Endothelial cell of umbilical vein (primary cell): ENCODE results near the gene NTNG1. TPM values are rescaled to one million over a fixed set of nuclear protein-coding genes. Genes with fewer than 3 reads are reported as not detected.

Experiments used
- BruUV-seq: library from RNA; stranded (reverse); fragments of 400-500 nt; replicated peaks from 2 replicates; lab custom pipeline; 2021; lab: Mats Ljungman, UMichigan
- CTCF ChIA-PET: fragments of 300-600, 350-600 bp; sonication (Branson Sonifier 250); formaldehyde crosslinking; loops from one replicate; lab custom pipeline; 2021; ENCODE audit warnings: antibody characterized with exemption, inconsistent platforms; lab: Charles Lee
- POLR2A ChIA-PET: fragments of 300-600, 350-600 bp; sonication (Branson Sonifier 250); formaldehyde crosslinking; loops from one replicate; lab custom pipeline; 2021; ENCODE audit warnings: antibody characterized with exemption, inconsistent platforms; lab: Charles Lee
- DNase-seq: peaks from one replicate; pipeline ENCODE4 v3.0.0-alpha.2; 2011; ENCODE audit warnings: low read depth, low spot score
- FAIRE-seq: peaks from 2 replicates; lab custom pipeline; 2011; peaks lifted over from hg19 to GRCh38; lab: Jason Lieb, UNC
- H2AFZ ChIP-seq: 2 replicates; pipeline ENCODE4 v1.6.0; 2012; ENCODE audit warnings: low read depth, low read length, control low read depth, inconsistent platforms
- H3K27ac ChIP-seq: 2 replicates; pipeline ENCODE4 v1.5.1; 2011; ENCODE audit warnings: low read depth, mild to moderate bottlenecking, control low read depth, low read length, moderate library complexity; ENCODE audit not compliant: insufficient read depth
- H3K27me3 ChIP-seq, 2 experiments: 2 replicates each; pipeline versions ENCODE4 v1.6.0 to v1.6.1; 2011; ENCODE audit warnings: low read length in 2 of 2, mixed read lengths in 1 of 2; ENCODE audit not compliant: control insufficient read depth in 2 of 2, insufficient read depth in 2 of 2
- H3K36me3 ChIP-seq, 2 experiments: 2 replicates in 1 of 2; 3 replicates in 1 of 2; pipeline ENCODE4 v1.5.1; 2011; ENCODE audit warnings: low read length in 2 of 2, mild to moderate bottlenecking in 1 of 2, moderate library complexity in 1 of 2; ENCODE audit not compliant: control insufficient read depth in 2 of 2, insufficient read depth in 2 of 2; ENCODE audit errors: extremely low read depth in 1 of 2
- H3K4me1 ChIP-seq: 3 replicates; pipeline ENCODE4 v1.5.1; 2011; ENCODE audit warnings: mild to moderate bottlenecking, low read length; ENCODE audit not compliant: control insufficient read depth, insufficient read depth; ENCODE audit errors: extremely low read depth
- H3K4me2 ChIP-seq: 2 replicates; pipeline ENCODE4 v1.6.1; 2011; ENCODE audit warnings: low read length, control low read depth, mixed read lengths; ENCODE audit not compliant: insufficient read depth
- H3K4me3 ChIP-seq, 3 experiments: fragments of 200-600 bp in 1 of 3; sonication (generic), shearing (Covaris generic) in 1 of 3; replicated peaks in 1 of 3; 2 replicates each; pipeline ENCODE4 v1.5.1; 2011 to 2016; ENCODE audit warnings: control low read depth in 3 of 3, low read length in 3 of 3, mild to moderate bottlenecking in 2 of 3, inconsistent platforms in 1 of 3, low read depth in 1 of 3, moderate library complexity in 1 of 3; ENCODE audit not compliant: insufficient read depth in 1 of 3
- H3K79me2 ChIP-seq: 2 replicates; pipeline ENCODE4 v1.6.0; 2012; ENCODE audit warnings: low read length, inconsistent platforms; ENCODE audit not compliant: control insufficient read depth, insufficient read depth
- H3K9ac ChIP-seq: replicated peaks from 2 replicates; pipeline ENCODE3; 2011; ENCODE audit warnings: low read length, control low read depth; ENCODE audit not compliant: insufficient read depth; ENCODE audit errors: extremely low read depth
- H3K9me1 ChIP-seq: replicated peaks from 3 replicates; pipeline ENCODE4 v1.6.0; 2011; ENCODE audit warnings: mild to moderate bottlenecking, low read length; ENCODE audit not compliant: control insufficient read depth, insufficient read depth; ENCODE audit errors: extremely low read depth
- H3K9me3 ChIP-seq: replicated peaks from 2 replicates; pipeline ENCODE4 v1.5.1; 2012; ENCODE audit warnings: low read length, inconsistent platforms; ENCODE audit not compliant: control insufficient read depth, insufficient read depth
- H4K20me1 ChIP-seq: replicated peaks from 2 replicates; pipeline ENCODE3; 2011; ENCODE audit warnings: mild to moderate bottlenecking, low read length; ENCODE audit not compliant: control insufficient read depth, insufficient read depth; ENCODE audit errors: extremely low read depth
- CTCF ChIP-seq, 2 donors: IDR thresholded peaks; 1 replicate in 1 of 2; 2 replicates in 1 of 2; pipeline ENCODE4 v1.5.1; 2011; ENCODE audit warnings: low read length in 2 of 2, mild to moderate bottlenecking in 2 of 2, moderate library complexity in 2 of 2, control low read depth in 1 of 2, inconsistent platforms in 1 of 2, low read depth in 1 of 2; ENCODE audit not compliant: insufficient read depth in 1 of 2; ENCODE audit errors: extremely low read depth in 1 of 2
- EZH2 ChIP-seq: IDR thresholded peaks from 2 replicates; pipeline ENCODE4 v1.6.1; 2012; ENCODE audit warnings: borderline replicate concordance, low read depth, mild to moderate bottlenecking, moderate library complexity, low read length, inconsistent platforms; ENCODE audit not compliant: severe bottlenecking
- FOS ChIP-seq: IDR thresholded peaks from 2 replicates; pipeline ENCODE4 v1.6.1; 2011; ENCODE audit warnings: mild to moderate bottlenecking, low read length, moderate library complexity, borderline replicate concordance; ENCODE audit not compliant: insufficient read depth
- GATA2 ChIP-seq: IDR thresholded peaks from 2 replicates; pipeline ENCODE4 v1.7.0; 2011; ENCODE audit warnings: low read depth, mild to moderate bottlenecking, moderate library complexity, mixed read lengths, low read length; ENCODE audit not compliant: insufficient read length, insufficient read depth
- JUN ChIP-seq: IDR thresholded peaks from 2 replicates; pipeline ENCODE4 v1.6.1; 2011; ENCODE audit warnings: borderline replicate concordance, low read depth; ENCODE audit not compliant: insufficient read length, insufficient read depth
- MAX ChIP-seq: IDR thresholded peaks from 2 replicates; pipeline ENCODE4 v1.6.1; 2011; ENCODE audit not compliant: insufficient read depth, insufficient read length
- MYC ChIP-seq: IDR thresholded peaks from one replicate; pipeline ENCODE4 v1.6.1; 2011; ENCODE audit warnings: mild to moderate bottlenecking, low read depth, low read length
- POLR2A ChIP-seq: IDR thresholded peaks from 2 replicates; pipeline ENCODE4 v1.6.1; 2012; ENCODE audit warnings: low read depth, mild to moderate bottlenecking, control low read depth, low read length
- POLR2AphosphoS5 ChIP-seq: IDR thresholded peaks from 2 replicates; pipeline ENCODE4 v1.6.1; 2012; ENCODE audit warnings: low read depth, mild to moderate bottlenecking, control low read depth, low read length, moderate library complexity; ENCODE audit not compliant: insufficient read depth
- dilution Hi-C: fragments of 300-500 bp; cut with MboI; formaldehyde crosslinking; loops from one replicate; pipeline ENCODE4 v1.15.0; 2019; ENCODE audit warnings: low sequenced_read_pairs; ENCODE audit not compliant: extremely low pct_ligation_motif_present
- intact Hi-C: fragments of 100-400 bp; cut with micrococcal nuclease; formaldehyde crosslinking; loops from one replicate; pipeline ENCODE4 v1.10.0; 2022
- polyA plus RNA-seq, 4 experiments: library from polyadenylated mRNA; depleted of rRNA in 3 of 4; stranded (reverse) in 3 of 4; unstranded in 1 of 4; fragments of >200 nt; gene quantifications; 2 replicates each; pipeline versions ENCODE4 v1.2.1 to v1.2.3, GENCODE V29; 2011 to 2012; ENCODE audit warnings: missing spikeins in 1 of 4
- total RNA-seq: library from RNA; stranded (reverse); gene quantifications from 2 replicates; pipeline ENCODE4 v1.2.3, GENCODE V29; 2021

NTNG1 gene
- total and polyA plus RNA-seq, 2 donors (not counting 3 experiments of a cell fraction or from before 2014, with no cell fraction given): not detected

GRCh38 chr1:107467811-107468210, 327.0 kb downstream of the NTNG1 start:
- intact Hi-C loops (no loop called here), dilution Hi-C loops (no loop called here)
- Histone ChIP-seq H3K27me3 (no peaks in the 10 kb centered on the region), H2AFZ (no peak overlapping the region), H3K79me2 (no peaks in the 10 kb centered on the region), H3K36me3 (no peaks in the 10 kb centered on the region), H3K9me1 (no peaks in the 10 kb centered on the region), H3K9me3 (no peaks in the 10 kb centered on the region), H3K4me2 (no peak overlapping the region), H3K4me1 (no peaks in the 10 kb centered on the region), H3K27ac (no peak overlapping the region), H4K20me1 (no peaks in the 10 kb centered on the region), H3K9ac (no peak overlapping the region), H3K4me3 (no peak overlapping the region)
- ChIA-PET CTCF (no interaction called here), POLR2A (no interaction called here)
- no TSS peak for BruUV-seq
- TF ChIP-seq EZH2 (no peak), CTCF (IDR thresholded peaks at IDR 0.05; ENCODE audit: extremely low read depth in 1 of 2, insufficient read depth in 1 of 2, low read depth in 1 of 2, low read length in 2 of 2) (no peak), GATA2 (no peak), MAX (no peak), MYC (no peak), JUN (no peak), FOS (no peak), POLR2AphosphoS5 (no peak), POLR2A (no peak)
- DNase-seq (no peak), FAIRE-seq (no peak)
